Urothelium cell line (cell line): Measurements from ENCODE around the gene UBASH3A.
"Not testable (repeated sequence)": the region's sequence is repeated elsewhere in the genome, so short reads cannot be mapped to it uniquely, and the experiment has no call there.

Source experiments
- DNase-seq: peaks from one replicate; pipeline ENCODE4 v3.0.0; 2011; ENCODE audit warnings: low spot score, mixed read lengths
- FAIRE-seq: peaks from 2 replicates; lab custom pipeline; 2011; peaks lifted over from hg19 to GRCh38; lab: Jason Lieb, UNC

Gene UBASH3A

DNA sequence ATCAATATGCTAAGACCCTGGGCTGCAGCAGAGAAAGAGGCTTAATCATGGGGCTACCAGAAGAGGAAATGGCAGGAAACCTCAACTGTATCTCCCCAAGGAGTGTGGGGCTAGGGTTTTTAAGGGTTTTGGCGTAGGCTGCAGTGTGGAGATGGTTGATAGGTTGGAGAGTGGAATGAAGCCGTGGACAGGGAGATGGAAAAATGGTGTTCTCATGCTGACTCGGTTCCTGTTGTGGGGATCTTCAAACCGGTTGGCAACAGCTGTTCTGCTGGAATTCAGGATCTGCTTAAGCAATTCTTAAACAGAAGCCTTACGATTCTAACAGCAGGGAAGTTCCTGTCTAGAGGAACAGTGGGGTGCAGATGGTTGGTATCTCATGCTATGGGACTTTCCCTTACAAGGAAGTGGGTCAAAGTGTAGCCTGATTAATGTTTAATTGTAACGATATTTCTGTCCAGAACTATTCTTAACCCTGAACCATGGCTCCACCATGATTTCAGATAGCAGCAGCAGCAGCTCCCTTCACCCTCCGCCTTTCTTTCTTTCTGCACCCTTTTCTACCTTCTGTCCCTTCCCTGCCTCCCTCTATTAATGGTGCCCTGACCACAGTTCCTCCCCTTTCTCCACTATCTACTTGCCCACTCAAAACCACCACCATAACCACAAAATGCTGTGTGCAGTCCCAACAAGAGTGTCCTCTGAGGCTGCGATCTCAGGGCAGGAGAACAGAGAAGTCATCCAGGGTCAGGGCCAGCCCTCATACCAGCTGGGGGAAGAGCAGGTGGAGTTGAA, 61.5 kb downstream of the UBASH3A start:
- DNase-seq (no peak), FAIRE-seq (no peak)

DNA sequence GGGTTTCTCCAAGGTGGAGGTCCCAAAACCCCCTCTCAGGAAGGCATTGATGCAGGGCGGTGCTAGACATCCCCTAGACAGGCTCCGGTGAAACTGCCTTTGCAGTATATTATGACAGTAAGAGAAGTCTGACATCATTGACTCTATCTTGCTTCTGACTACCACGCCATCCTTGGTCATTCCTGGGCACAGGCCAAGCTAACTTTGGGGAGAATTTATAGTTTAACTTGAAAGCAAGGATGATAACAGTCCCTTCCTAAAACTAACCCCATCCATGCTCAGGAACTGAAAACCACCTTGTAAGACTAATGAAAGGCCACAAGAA, 62.1 kb downstream of the UBASH3A start:
- DNase-seq (no peak), FAIRE-seq (no peak)

DNA sequence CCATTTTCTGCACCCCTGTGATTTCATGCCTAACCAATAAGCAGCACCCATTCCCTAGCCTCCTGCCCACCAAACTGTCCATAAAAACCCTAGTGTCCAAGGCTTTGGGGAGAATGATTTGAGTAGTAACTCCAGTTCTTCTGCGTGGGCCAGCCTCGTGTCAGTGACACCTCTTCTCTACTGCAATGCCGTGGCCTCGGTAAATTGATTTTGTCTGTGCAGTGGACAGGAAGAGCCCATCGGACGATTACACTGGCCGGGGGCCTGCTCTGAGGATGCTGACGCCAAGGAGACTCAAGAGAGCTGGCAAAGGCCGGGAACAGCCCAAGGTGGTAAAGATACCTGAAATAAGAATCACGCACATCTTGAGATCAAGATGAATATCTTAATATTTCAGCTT, 63.0 kb downstream of the UBASH3A start:
- no peak for FAIRE-seq
- DNase-seq, result no peak

DNA sequence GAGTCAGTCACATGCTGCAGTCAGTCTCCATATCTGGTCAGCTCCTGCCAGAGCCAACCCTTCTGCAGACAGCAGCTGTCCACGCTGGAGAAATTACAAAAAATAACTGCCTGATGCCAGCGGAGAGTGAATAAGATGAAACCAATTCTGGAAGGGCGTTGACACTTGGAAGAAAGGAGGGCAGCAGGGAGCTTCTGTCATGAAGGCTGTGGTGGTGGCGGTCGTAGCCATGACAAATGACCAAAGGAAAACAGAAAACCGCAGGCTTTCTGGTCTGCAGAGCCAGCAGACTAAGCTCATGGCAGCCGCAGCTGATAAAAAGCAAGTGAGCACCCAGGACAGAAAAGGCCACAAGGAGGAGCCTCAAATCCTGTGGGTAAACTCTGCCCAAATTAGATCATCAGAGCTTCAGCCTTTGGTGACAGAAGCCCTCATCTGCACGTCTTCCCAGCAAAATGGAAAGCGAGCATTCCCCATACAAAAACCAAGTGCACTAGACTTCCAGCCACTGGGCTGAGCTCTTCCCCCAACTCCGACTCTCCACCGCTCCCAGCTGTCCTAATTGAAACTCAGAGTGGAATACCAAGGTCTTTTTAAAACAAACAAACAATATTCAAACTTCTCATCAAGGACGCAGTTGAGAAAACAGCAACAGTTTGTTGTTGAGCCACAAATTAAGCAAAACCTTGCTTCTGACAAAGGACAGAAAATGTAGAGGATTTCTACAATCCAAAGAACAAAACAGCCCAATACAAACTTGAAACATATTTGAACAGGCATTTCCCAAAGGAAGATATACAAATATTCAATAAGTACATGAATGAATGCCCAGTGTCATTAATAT, 63.7 kb downstream of the UBASH3A start:
- DNase-seq, result peak; percentile 24
- no peak for FAIRE-seq

GRCh38 chr21:42468491-42469131, 64.9 kb downstream of the UBASH3A start:
- DNase-seq (no peak), FAIRE-seq (no peak)

GRCh38 chr21:42469272-42469671, 65.6 kb downstream of the UBASH3A start:
- FAIRE-seq, result no peak
- DNase-seq, result no peak

- DNase-seq, FAIRE-seq: not testable (repeated sequence)
Measured at GRCh38 chr21:42469726-42470125, 66.0 kb downstream of the UBASH3A start.

DNA sequence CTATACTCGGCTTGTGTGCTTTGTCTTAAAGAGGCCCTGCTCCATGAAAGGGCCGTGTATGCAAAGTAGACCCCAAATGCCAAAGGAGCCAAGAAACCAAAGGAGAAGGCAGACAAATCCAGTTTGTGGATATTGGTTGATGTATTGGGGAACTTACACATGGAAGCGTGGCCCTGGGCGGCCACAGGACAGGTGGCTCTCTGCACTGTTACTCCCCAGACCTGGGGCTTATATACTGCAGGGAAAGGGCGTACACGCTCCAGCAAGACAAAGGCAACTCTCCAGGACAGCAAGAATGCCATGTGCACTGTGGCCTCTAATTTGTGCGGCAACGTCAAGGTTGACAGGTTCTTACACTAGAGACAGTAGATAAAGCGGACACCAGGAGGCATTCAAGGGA, 67.5 kb downstream of the UBASH3A start:
- FAIRE-seq, result no peak
- no peak for DNase-seq

- no peak for FAIRE-seq
- no peak for DNase-seq
Measured at GRCh38 chr21:42471716-42472330, 68.1 kb downstream of the UBASH3A start.

DNA sequence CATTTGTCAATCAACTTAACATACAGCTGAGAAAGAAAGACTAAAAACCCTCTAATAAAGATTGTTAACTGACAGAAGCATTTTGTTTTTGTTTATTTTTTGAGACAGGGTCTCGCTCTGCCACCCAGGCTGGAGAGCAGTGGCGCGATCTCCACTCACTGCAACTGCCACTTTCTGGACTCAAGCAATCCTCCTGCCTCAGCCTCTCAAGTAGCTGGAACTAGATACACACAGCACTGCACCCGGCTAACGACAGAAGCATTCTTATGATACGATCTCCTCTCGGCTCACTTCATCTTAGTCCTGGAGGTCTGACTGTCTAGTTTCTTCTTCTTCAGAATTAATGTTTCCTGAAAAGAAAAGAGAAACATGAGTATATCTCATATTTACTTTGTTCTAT, 68.8 kb downstream of the UBASH3A start:
- no peak for FAIRE-seq
- DNase-seq, result no peak

DNA sequence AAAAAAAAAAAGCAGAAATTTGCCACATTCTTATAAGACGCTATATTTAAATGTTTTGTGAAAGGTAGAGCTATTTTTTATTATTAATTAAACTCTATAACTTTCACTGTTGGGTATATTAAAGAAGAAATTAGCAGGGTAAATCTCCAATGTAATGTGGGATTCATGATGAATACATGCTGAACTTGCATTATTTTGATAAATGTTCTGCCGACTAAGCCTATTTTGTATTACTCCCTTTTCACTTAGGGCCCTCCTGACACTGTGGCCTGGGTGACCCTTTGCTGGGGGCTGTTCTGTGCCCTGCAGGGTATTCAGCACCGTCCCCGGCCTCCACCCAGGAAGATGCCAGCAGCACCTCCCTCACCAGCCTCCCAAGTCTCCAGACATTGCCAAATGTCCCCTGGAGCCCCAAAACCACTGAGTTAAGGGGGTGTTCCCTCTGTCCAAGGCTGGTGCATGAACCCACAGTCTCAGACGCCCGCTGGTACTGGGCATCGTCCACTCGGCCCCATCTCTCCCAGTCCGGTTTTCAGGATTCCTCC, 69.9 kb downstream of the UBASH3A start:
- DNase-seq (no peak), FAIRE-seq (no peak)

DNA sequence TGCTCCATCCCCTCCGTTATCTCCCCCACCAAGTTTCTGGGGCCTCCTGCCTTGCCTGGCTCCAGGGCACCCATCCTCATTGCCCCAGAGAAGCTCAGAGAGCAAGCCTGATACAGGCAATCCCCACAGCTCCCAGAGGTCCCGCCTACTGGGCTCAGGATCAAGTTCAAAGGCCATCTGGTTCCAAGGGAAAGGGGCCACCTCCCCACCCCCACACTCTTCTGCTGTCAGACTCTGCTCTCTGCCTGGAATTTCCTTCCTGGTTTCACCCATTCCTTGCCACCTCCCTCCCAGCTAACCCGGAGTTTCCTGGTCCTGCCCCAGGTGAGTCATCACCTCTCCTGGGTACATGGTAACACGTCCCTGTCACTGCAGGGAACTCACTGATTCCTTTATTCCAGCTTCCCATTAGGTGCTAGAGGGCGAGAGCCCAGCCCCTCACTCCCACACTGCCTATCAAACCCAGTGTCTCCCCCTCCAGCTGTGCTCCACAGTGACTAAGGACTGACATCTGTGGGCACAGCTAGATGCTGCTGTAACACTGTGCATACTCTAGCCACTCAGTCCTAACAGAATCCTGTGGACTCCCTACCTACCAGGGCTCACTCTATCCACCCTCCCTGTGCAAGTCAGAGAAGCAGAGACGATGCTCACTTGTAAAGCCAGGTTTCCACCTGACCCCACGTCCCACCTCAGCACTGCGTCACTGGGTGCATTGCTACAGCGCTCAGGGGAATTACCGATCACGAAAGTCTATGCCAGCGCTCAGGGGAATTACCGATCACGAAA, 70.5 kb downstream of the UBASH3A start:
- FAIRE-seq, result peak; percentile 30
- DNase-seq, result peak; percentile 79

- no peak for FAIRE-seq
Measured at GRCh38 chr21:42475036-42475435, 71.3 kb downstream of the UBASH3A start.

DNA sequence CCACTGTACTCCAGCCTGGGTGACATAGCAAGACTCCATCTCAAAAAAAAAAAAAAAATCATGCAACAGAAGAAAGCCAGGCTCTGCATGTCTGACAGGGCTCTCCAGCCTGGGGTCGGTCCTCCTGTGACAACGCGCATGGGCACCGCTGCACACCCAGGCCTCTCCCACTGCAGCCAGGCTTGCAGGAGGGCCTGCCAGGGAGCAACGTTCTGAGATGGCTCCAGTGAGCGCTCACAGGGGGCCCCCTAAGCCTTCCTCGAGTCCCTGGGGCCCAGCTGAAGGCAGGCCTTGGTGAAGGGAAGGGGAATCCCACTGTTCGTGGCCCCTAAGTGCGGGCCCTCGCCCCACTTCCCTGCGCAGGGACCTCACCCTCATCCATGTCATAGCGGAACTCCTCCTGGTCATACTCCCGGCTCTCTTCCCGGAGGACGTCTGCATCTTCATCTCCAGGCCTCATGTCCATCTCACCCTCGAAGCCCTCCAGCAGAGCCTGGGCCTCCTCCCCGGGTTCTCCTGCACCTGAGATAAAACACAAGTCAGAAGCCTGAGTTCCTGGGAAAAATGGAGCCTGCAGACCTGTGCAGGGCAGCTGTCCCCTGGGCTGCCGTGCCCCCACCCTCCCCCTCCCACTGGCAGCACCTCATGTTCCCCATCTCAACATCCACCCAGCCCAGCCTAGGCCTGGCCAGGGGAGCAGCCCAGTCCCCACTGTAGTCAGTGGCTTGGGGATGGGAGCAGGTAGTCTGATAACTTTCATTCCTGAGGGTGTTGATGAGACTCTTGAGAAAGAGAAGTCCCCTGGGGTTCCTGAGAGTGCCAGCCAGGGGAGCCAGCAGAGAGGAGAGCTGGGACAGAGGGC, 72.1 kb downstream of the UBASH3A start:
- no peak for FAIRE-seq
- no peak for DNase-seq

More at GRCh38 chr21:42475036-42475435, 71.3 kb downstream of the UBASH3A start:
- DNase-seq, result no peak

DNA sequence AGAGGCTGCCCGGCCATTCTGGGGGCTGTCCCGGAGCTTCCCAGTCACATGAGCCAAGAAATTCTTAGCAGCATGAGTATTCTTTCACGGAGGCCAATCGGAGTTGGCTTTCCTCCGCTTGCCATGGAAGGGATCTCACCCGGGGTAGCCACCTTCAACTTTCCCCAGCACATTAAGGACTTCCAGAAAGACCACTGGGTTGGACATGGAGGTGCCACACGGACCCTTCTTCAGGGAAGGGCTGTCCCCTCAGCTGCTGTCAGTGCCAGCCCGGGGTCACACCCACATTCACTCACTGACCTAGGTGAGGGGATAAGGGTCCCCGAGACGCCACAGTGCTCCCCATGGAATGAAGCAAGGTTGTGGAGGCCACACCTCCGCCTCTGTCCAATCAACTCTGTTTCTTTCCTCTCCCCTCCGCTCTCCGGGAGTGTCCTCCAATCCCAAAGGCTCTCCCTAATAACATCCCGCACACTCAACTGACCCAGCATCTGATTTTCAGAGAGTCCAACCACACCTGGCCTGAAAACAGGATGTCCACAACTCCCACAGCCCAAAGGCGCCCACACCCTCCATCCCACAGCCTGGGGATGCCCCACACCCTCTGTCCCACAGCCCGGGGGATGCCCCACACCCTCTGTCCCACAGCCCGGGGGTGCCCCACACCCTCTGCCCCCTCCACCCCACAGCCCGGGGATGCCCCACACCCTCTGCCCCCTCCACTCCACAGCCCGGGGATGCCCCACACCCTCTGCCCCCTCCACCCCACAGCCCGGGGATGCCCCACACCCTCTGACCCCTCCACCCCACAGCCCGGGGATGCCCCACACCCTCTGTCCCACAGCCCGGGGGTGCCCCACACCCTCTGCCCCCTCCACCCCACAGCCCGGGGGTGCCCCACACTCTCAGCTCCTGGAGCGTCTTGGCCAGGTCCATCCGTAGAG, 73.0 kb downstream of the UBASH3A start:
- no peak for DNase-seq
- no peak for FAIRE-seq

GRCh38 chr21:42478504-42478903, 74.8 kb downstream of the UBASH3A start:
- no peak for FAIRE-seq
- DNase-seq, result no peak

DNA sequence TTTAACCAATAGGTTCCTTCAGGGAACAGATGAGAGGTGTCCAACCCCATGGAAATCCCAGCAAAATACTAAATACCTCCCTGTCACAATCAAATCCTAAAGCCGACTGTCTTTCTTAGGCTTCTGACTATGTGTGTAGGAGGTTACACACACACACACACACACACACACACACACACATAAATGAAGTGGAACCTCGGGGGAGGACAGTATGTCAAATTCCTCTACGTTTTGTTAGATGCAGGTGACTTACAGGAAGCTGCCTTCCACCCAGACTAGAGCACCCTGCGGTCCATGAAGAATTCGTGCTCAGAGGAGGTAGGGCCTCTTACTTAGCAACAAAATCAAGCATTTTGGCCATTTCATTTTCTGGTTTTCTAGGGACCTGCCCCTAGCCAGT, 75.9 kb downstream of the UBASH3A start:
- no peak for FAIRE-seq

GRCh38 chr21:42480736-42481135, 77.0 kb downstream of the UBASH3A start:
- FAIRE-seq (no peak), DNase-seq (no peak)

More for the DNA sequence above, 75.9 kb downstream of the UBASH3A start:
- DNase-seq, result no peak
